Caco-2 (cell line): ENCODE results near the gene TNNI2. TPM values are rescaled to one million over a fixed set of nuclear protein-coding genes. Genes with fewer than 3 reads are reported as not detected.

Source experiments
- BruUV-seq: library from RNA; stranded (reverse); fragments of 400-500 nt; replicated peaks from 2 replicates; lab custom pipeline; 2021; lab: Mats Ljungman, UMichigan
- CTCF ChIA-PET: fragments of 300-600 bp; sonication (Branson Sonifier 250); formaldehyde crosslinking; loops from one replicate; lab custom pipeline; 2022; ENCODE audit warnings: antibody characterized with exemption; lab: Charles Lee
- POLR2A ChIA-PET: fragments of 300-600 bp; sonication (Branson Sonifier 250); formaldehyde crosslinking; loops from one replicate; lab custom pipeline; 2022; ENCODE audit warnings: antibody characterized with exemption; lab: Charles Lee
- DNase-seq, 2 experiments: peaks; one replicate each; pipeline versions ENCODE4 v3.0.0 to v3.0.0-alpha.2; 2020 to 2022
- H3K27me3 ChIP-seq: replicated peaks from 2 replicates; pipeline ENCODE4 v1.6.0; 2011; ENCODE audit warnings: low read length; ENCODE audit not compliant: control insufficient read depth, insufficient read depth
- H3K36me3 ChIP-seq: 2 replicates; pipeline ENCODE4 v1.5.1; 2011; ENCODE audit warnings: low read length; ENCODE audit not compliant: control insufficient read depth, insufficient read depth
- H3K4me1 ChIP-seq: fragments of 250-450 bp; sonication (Bioruptor Pico); 2 replicates; pipeline ENCODE4 v1.5.1; 2020; ENCODE audit warnings: mild to moderate bottlenecking
- H3K4me3 ChIP-seq: 2 replicates; pipeline ENCODE4 v1.5.1; 2011; ENCODE audit warnings: low read depth, mild to moderate bottlenecking, control low read depth, low read length
- H3K9me3 ChIP-seq: fragments of 250-450 bp; sonication (Bioruptor Pico); 2 replicates; pipeline ENCODE4 v1.5.1; 2020; ENCODE audit warnings: mild to moderate bottlenecking, moderate library complexity
- H3K27ac Mint-ChIP-seq: one replicate; pipeline ENCODE4 v1.8.0; 2022; ENCODE audit warnings: mixed read lengths; ENCODE audit not compliant: unreplicated experiment
- H3K27me3 Mint-ChIP-seq: one replicate; pipeline ENCODE4 v1.8.0; 2022; ENCODE audit warnings: mixed read lengths; ENCODE audit not compliant: insufficient read depth, unreplicated experiment
- H3K36me3 Mint-ChIP-seq: one replicate; pipeline ENCODE4 v1.8.0; 2022; ENCODE audit warnings: mild to moderate bottlenecking, mixed read lengths; ENCODE audit not compliant: insufficient read depth, unreplicated experiment
- H3K4me1 Mint-ChIP-seq: one replicate; pipeline ENCODE4 v1.8.0; 2022; ENCODE audit warnings: low read depth, mixed read lengths; ENCODE audit not compliant: unreplicated experiment
- H3K4me3 Mint-ChIP-seq: one replicate; pipeline ENCODE4 v1.8.0; 2022; ENCODE audit warnings: mild to moderate bottlenecking, moderate library complexity, mixed read lengths; ENCODE audit not compliant: unreplicated experiment
- H3K9me3 Mint-ChIP-seq: one replicate; pipeline ENCODE4 v1.8.0; 2022; ENCODE audit warnings: mixed read lengths; ENCODE audit not compliant: unreplicated experiment
- CTCF ChIP-seq, 2 experiments: fragments of 200-600 bp in 1 of 2; IDR thresholded peaks; 1 replicate in 1 of 2; 2 replicates in 1 of 2; pipeline versions ENCODE4 v1.5.1 to v1.8.0; 2011 to 2022; ENCODE audit warnings: antibody characterized with exemption in 1 of 2, control low read depth in 1 of 2, inconsistent platforms in 1 of 2, low read depth in 1 of 2, low read length in 1 of 2, mild to moderate bottlenecking in 1 of 2, moderate library complexity in 1 of 2; ENCODE audit not compliant: insufficient read depth in 1 of 2, severe bottlenecking in 1 of 2, unreplicated experiment in 1 of 2
- intact Hi-C: fragments of 100-400 bp; cut with micrococcal nuclease; formaldehyde crosslinking; loops from one replicate; pipeline ENCODE4 v1.10.0; 2022; ENCODE audit not compliant: unreplicated experiment
- total RNA-seq: library from RNA; stranded (reverse); gene quantifications from 2 replicates; pipeline ENCODE4 v1.2.3, GENCODE V29; 2022

TNNI2 gene
- total RNA-seq, 1 experiment from 2014 or later, result 8.6 TPM

GRCh38 chr11:1859004-1859403, 20.2 kb downstream of the TNNI2 start:
- Histone ChIP-seq H3K4me1 (peaks cover 7% of the 10 kb centered on the region), H3K4me3 (no peak overlapping the region), H3K27me3 (no peaks in the 10 kb centered on the region), H3K36me3 (no peaks in the 10 kb centered on the region), H3K9me3 (no peaks in the 10 kb centered on the region)
- CTCF ChIA-PET, result no interaction called here
- DNase-seq, result no peak
- Mint-ChIP-seq H3K4me3 (no peak overlapping the region), H3K27ac (no peak overlapping the region), H3K9me3 (no peaks in the 10 kb centered on the region), H3K36me3 (no peaks in the 10 kb centered on the region), H3K4me1 (no peaks in the 10 kb centered on the region), H3K27me3 (no peaks in the 10 kb centered on the region)
- no TSS peak for BruUV-seq
- intact Hi-C loops, result no loop called here
- no peak for TF ChIP-seq CTCF (IDR thresholded peaks at IDR 0.05; ENCODE audit: insufficient read depth in 1 of 2, low read depth in 1 of 2, low read length in 1 of 2, severe bottlenecking in 1 of 2, unreplicated experiment in 1 of 2)
- POLR2A ChIA-PET, result no interaction called here

GRCh38 chr11:1860108-1860507, 21.3 kb downstream of the TNNI2 start:
- no peak overlapping the region for H3K4me3 Mint-ChIP-seq
- no peak overlapping the region for H3K27ac Mint-ChIP-seq
- Histone ChIP-seq H3K27me3 (no peaks in the 10 kb centered on the region), H3K9me3 (no peaks in the 10 kb centered on the region), H3K4me3 (no peak overlapping the region), H3K4me1 (peaks cover 7% of the 10 kb centered on the region), H3K36me3 (no peaks in the 10 kb centered on the region)
- CTCF ChIA-PET, result no interaction called here
- intact Hi-C loops, result no loop called here
- H3K36me3 Mint-ChIP-seq, result no peaks in the 10 kb centered on the region
- TF ChIP-seq CTCF (IDR thresholded peaks at IDR 0.05; ENCODE audit: insufficient read depth in 1 of 2, low read depth in 1 of 2, low read length in 1 of 2, severe bottlenecking in 1 of 2, unreplicated experiment in 1 of 2), result no peak
- DNase-seq, result no peak
- no peaks in the 10 kb centered on the region for H3K27me3 Mint-ChIP-seq
- no peaks in the 10 kb centered on the region for H3K4me1 Mint-ChIP-seq
- POLR2A ChIA-PET, result no interaction called here
- H3K9me3 Mint-ChIP-seq, result no peaks in the 10 kb centered on the region
- BruUV-seq, result no TSS peak

- intact Hi-C loops, result no loop called here
- no peaks in the 10 kb centered on the region for H3K4me1 Mint-ChIP-seq
- no peaks in the 10 kb centered on the region for H3K36me3 Mint-ChIP-seq
- BruUV-seq, result no TSS peak
- no peaks in the 10 kb centered on the region for H3K9me3 ChIP-seq
- H3K9me3 Mint-ChIP-seq, result no peaks in the 10 kb centered on the region
- no peak for TF ChIP-seq CTCF (IDR thresholded peaks at IDR 0.05; ENCODE audit: insufficient read depth in 1 of 2, low read depth in 1 of 2, low read length in 1 of 2, severe bottlenecking in 1 of 2, unreplicated experiment in 1 of 2)
- H3K27me3 ChIP-seq, result no peaks in the 10 kb centered on the region
- ChIA-PET POLR2A (no interaction called here), CTCF (interaction anchor here (1.4 kb wide), 1 partner anchor 21 kb away, joined by 3 read pairs; no protein-coding TSS in a partner anchor)
- DNase-seq, result no peak
- H3K27me3 Mint-ChIP-seq, result no peaks in the 10 kb centered on the region
- H3K4me3 Mint-ChIP-seq, result no peak overlapping the region
- H3K36me3 ChIP-seq, result no peaks in the 10 kb centered on the region
- no peak overlapping the region for H3K4me3 ChIP-seq
- peaks cover 7% of the 10 kb centered on the region for H3K4me1 ChIP-seq
- no peak overlapping the region for H3K27ac Mint-ChIP-seq
Measured at GRCh38 chr11:1861435-1862411, 22.9 kb downstream of the TNNI2 start.
